WTC11 (cell line): ENCODE measurements around the gene KRTAP3-2. TPM values are rescaled to one million over a fixed set of nuclear protein-coding genes. Genes with fewer than 3 reads are reported as not detected.

Experiments
- ATAC-seq: fragments of 200-7000 bp; cut with Tn5 transposase; 2 replicates; pipeline ENCODE4 v1.10.0; 2021; ENCODE audit warnings: mild to moderate bottlenecking, moderate library complexity
- CTCF ChIA-PET: fragments of 300-600 bp; sonication (Branson Sonifier 250); formaldehyde crosslinking; loops from one replicate; lab custom pipeline; 2021; ENCODE audit warnings: antibody characterized with exemption; lab: Charles Lee
- POLR2A ChIA-PET: fragments of 350-600 bp; sonication (Branson Sonifier 250); formaldehyde crosslinking; loops from one replicate; lab custom pipeline; 2021; ENCODE audit warnings: antibody characterized with exemption; lab: Charles Lee
- DNase-seq: peaks from one replicate; pipeline ENCODE4 v3.0.0; 2021; ENCODE audit warnings: low spot score
- H3K27ac Mint-ChIP-seq: 2 replicates; pipeline ENCODE4 v1.8.0; 2021; ENCODE audit warnings: mixed read lengths
- H3K27me3 Mint-ChIP-seq: 2 replicates; pipeline ENCODE4 v1.8.0; 2021; ENCODE audit warnings: low read depth, mild to moderate bottlenecking, moderate library complexity, mixed read lengths
- H3K36me3 Mint-ChIP-seq: 2 replicates; pipeline ENCODE4 v1.8.0; 2021; ENCODE audit warnings: mixed read lengths
- H3K4me1 Mint-ChIP-seq: 2 replicates; pipeline ENCODE4 v1.8.0; 2022; ENCODE audit warnings: mixed read lengths
- H3K4me3 Mint-ChIP-seq: 2 replicates; pipeline ENCODE4 v1.8.0; 2021; ENCODE audit warnings: mild to moderate bottlenecking, moderate library complexity, mixed read lengths
- H3K9me3 Mint-ChIP-seq: 2 replicates; pipeline ENCODE4 v1.8.0; 2021; ENCODE audit warnings: mixed read lengths
- CREM ChIP-seq: sonication (generic); formaldehyde crosslinking; IDR thresholded peaks from 2 replicates; pipeline ENCODE4 v1.8.1; 2022; ENCODE audit warnings: mild to moderate bottlenecking, missing genetic modification reagents, moderate library complexity
- ELF4 ChIP-seq: sonication (generic); formaldehyde crosslinking; IDR thresholded peaks from 2 replicates; pipeline ENCODE4 v1.8.1; 2022; ENCODE audit warnings: low read depth, mild to moderate bottlenecking, moderate library complexity, missing genetic modification reagents
- EMX1 ChIP-seq: fragments of 250-450 bp; sonication (Bioruptor Pico); IDR thresholded peaks from 2 replicates; pipeline ENCODE4 v1.8.0; 2021; ENCODE audit warnings: mild to moderate bottlenecking
- ETV6 ChIP-seq: sonication (generic); formaldehyde crosslinking; IDR thresholded peaks from 2 replicates; pipeline ENCODE4 v1.8.1; 2022; ENCODE audit warnings: mild to moderate bottlenecking, missing genetic modification reagents
- FOXK1 ChIP-seq: sonication (generic); formaldehyde crosslinking; IDR thresholded peaks from 2 replicates; pipeline ENCODE4 v1.8.0; 2022; ENCODE audit warnings: mild to moderate bottlenecking, moderate library complexity, missing genetic modification reagents
- FOXP1 ChIP-seq: sonication (generic); formaldehyde crosslinking; IDR thresholded peaks from 2 replicates; pipeline ENCODE4 v1.8.0; 2022; ENCODE audit warnings: missing genetic modification reagents, mild to moderate bottlenecking, moderate library complexity, borderline replicate concordance
- GRHL2 ChIP-seq: fragments of 250-450 bp; sonication (Bioruptor Pico); IDR thresholded peaks from 2 replicates; pipeline ENCODE4 v1.8.0; 2022; ENCODE audit warnings: mild to moderate bottlenecking, moderate library complexity; ENCODE audit not compliant: insufficient replicate concordance, severe bottlenecking
- GTF2I ChIP-seq: fragments of 250-450 bp; sonication (Bioruptor Pico); conservative IDR thresholded peaks from 2 replicates; pipeline ENCODE4 v1.4.0; 2021; ENCODE audit warnings: mild to moderate bottlenecking
- NFYB ChIP-seq: sonication (generic); formaldehyde crosslinking; conservative IDR thresholded peaks from 2 replicates; pipeline ENCODE4 v1.8.0; 2022; ENCODE audit warnings: low read depth, missing genetic modification reagents
- NR2C2 ChIP-seq: sonication (generic); formaldehyde crosslinking; IDR thresholded peaks from 2 replicates; pipeline ENCODE4 v1.8.0; 2022; ENCODE audit warnings: mild to moderate bottlenecking, missing genetic modification reagents
- TEAD1 ChIP-seq: sonication (generic); formaldehyde crosslinking; IDR thresholded peaks from 2 replicates; pipeline ENCODE4 v1.8.0; 2022; ENCODE audit warnings: mild to moderate bottlenecking, missing genetic modification reagents
- TP53 ChIP-seq: sonication (generic); formaldehyde crosslinking; IDR thresholded peaks from 2 replicates; pipeline ENCODE4 v1.8.1; 2023; ENCODE audit warnings: mild to moderate bottlenecking, missing genetic modification reagents
- ZBTB21 ChIP-seq: sonication (generic); formaldehyde crosslinking; IDR thresholded peaks from 2 replicates; pipeline ENCODE4 v1.8.1; 2023; ENCODE audit warnings: mild to moderate bottlenecking, missing genetic modification reagents, borderline replicate concordance
- ZNF138 ChIP-seq: sonication (generic); formaldehyde crosslinking; conservative IDR thresholded peaks from 2 replicates; pipeline ENCODE4 v1.8.1; 2022; ENCODE audit warnings: mild to moderate bottlenecking, moderate library complexity, missing genetic modification reagents
- total RNA-seq: library from RNA; stranded (reverse); gene quantifications from 3 replicates; pipeline ENCODE4 v1.2.3, GENCODE V29; 2021
- TF ChIP-seq, protein P1 (sequence below): fragments of 250-450 bp; sonication (Bioruptor Pico); IDR thresholded peaks from 2 replicates; pipeline ENCODE4 v2.1.2; 2022; ENCODE audit warnings: mild to moderate bottlenecking, moderate library complexity
- TF ChIP-seq, protein P2 (sequence below): fragments of 200-600 bp; IDR thresholded peaks from 2 replicates; pipeline ENCODE4 v1.8.0; 2022; ENCODE audit warnings: antibody characterized with exemption
- TF ChIP-seq, protein P3 (sequence below): sonication (generic); formaldehyde crosslinking; IDR thresholded peaks from 2 replicates; pipeline ENCODE4 v1.8.0; 2022; ENCODE audit warnings: mild to moderate bottlenecking, missing genetic modification reagents
- TF ChIP-seq, protein P4 (sequence below): sonication (generic); formaldehyde crosslinking; IDR thresholded peaks from 2 replicates; pipeline ENCODE4 v1.8.1; 2023; ENCODE audit warnings: mild to moderate bottlenecking, missing genetic modification reagents
- TF ChIP-seq, protein P5 (sequence below): sonication (generic); formaldehyde crosslinking; IDR thresholded peaks from 2 replicates; pipeline ENCODE4 v1.8.1; 2022; ENCODE audit warnings: mild to moderate bottlenecking, moderate library complexity, missing genetic modification reagents
- TF ChIP-seq, protein P6 (sequence below): sonication (generic); formaldehyde crosslinking; IDR thresholded peaks from 2 replicates; pipeline ENCODE4 v1.8.1; 2022; ENCODE audit warnings: mild to moderate bottlenecking, missing genetic modification reagents, moderate library complexity, borderline replicate concordance
- TF ChIP-seq, protein P7 (sequence below): sonication (generic); formaldehyde crosslinking; IDR thresholded peaks from 2 replicates; pipeline ENCODE4 v1.8.0; 2023; ENCODE audit warnings: missing genetic modification reagents
- TF ChIP-seq, protein P8 (sequence below): sonication (generic); formaldehyde crosslinking; IDR thresholded peaks from 2 replicates; pipeline ENCODE4 v1.8.1; 2023; ENCODE audit warnings: mild to moderate bottlenecking, moderate library complexity, missing genetic modification reagents

The KRTAP3-2 gene
- total RNA-seq, 1 experiment from 2014 or later = not detected

DNA sequence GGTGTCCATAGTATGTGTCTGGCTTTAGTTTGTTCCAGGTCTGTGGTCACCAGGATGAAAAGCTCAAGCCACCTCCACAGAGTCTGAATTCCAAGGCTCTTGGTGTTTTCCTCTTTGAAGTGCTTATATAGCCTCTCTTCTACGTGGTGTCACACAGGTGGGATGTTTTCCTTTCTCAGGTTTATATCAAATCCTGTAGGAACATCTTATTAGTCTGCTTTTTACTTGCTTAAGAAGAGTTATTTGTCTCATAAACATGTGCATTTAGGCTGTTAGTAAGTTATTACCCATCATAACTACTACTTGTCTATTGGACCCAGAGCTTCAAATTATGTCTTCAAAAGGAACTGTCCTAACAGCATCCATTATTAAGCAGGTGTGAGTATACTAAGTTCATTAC is 32.9 kb downstream of the KRTAP3-2 start, which contains the start of gene KRT39 (continued):
- TF ChIP-seq FOXK1 (CRISPR knock-in tag) (no peak), TEAD1 (CRISPR knock-in tag) (no peak), GRHL2 (CRISPR knock-in tag) (no peak)

DNA sequence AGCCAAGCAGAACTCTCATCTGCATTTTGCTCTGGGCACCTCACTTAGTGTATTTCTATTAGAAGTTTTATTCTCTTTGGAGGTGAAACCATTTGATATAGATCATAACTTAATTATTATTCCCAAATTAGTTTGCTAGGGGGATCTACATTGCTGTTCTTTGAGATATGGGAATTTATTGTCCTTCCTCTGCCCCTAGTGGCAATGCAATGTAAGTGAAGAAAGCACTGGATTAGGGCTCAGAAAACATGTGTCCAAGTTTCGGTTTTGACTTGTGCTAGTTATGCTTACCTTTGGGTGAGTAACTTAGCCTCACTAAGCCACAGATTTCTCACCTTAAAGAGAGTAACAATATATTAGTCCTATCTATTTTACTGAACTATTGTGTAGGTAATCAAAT is 35.9 kb downstream of the KRTAP3-2 start:
- Mint-ChIP-seq H3K9me3 (peaks cover 7% of the 10 kb centered on the region; the same call in 1 of the 2 replicates), H3K4me1 (peaks cover 12% of the 10 kb centered on the region), H3K27ac (no peak overlapping the region), H3K36me3 (no peaks in the 10 kb centered on the region), H3K4me3 (no peak overlapping the region), H3K27me3 (no peaks in the 10 kb centered on the region)
- ChIA-PET POLR2A (interaction anchor here (0.8 kb wide), 1 partner anchor 340 kb away, joined by 4 read pairs; no protein-coding TSS in a partner anchor), CTCF (interaction anchor here (0.6 to 1.2 kb wide), 9 partner anchors 9 to 782 kb away, joined by 3 to 4 read pairs (median 3); partner anchors contain the start of genes KRT23 and KRT40)
- peak; percentile 47; the same call in 1 of the 2 replicates for ATAC-seq
- TF ChIP-seq, protein P1, sequence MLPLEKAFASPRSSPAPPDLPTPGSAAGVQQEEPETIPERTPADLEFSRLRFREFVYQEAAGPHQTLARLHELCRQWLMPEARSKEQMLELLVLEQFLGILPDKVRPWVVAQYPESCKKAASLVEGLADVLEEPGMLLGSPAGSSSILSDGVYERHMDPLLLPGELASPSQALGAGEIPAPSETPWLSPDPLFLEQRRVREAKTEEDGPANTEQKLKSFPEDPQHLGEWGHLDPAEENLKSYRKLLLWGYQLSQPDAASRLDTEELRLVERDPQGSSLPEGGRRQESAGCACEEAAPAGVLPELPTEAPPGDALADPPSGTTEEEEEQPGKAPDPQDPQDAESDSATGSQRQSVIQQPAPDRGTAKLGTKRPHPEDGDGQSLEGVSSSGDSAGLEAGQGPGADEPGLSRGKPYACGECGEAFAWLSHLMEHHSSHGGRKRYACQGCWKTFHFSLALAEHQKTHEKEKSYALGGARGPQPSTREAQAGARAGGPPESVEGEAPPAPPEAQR (CRISPR knock-in tag) = no peak
- TF ChIP-seq, protein P2, sequence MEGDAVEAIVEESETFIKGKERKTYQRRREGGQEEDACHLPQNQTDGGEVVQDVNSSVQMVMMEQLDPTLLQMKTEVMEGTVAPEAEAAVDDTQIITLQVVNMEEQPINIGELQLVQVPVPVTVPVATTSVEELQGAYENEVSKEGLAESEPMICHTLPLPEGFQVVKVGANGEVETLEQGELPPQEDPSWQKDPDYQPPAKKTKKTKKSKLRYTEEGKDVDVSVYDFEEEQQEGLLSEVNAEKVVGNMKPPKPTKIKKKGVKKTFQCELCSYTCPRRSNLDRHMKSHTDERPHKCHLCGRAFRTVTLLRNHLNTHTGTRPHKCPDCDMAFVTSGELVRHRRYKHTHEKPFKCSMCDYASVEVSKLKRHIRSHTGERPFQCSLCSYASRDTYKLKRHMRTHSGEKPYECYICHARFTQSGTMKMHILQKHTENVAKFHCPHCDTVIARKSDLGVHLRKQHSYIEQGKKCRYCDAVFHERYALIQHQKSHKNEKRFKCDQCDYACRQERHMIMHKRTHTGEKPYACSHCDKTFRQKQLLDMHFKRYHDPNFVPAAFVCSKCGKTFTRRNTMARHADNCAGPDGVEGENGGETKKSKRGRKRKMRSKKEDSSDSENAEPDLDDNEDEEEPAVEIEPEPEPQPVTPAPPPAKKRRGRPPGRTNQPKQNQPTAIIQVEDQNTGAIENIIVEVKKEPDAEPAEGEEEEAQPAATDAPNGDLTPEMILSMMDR = peak; percentile 60; the same call in 1 of the 2 replicates
- DNase-seq = no peak

DNA sequence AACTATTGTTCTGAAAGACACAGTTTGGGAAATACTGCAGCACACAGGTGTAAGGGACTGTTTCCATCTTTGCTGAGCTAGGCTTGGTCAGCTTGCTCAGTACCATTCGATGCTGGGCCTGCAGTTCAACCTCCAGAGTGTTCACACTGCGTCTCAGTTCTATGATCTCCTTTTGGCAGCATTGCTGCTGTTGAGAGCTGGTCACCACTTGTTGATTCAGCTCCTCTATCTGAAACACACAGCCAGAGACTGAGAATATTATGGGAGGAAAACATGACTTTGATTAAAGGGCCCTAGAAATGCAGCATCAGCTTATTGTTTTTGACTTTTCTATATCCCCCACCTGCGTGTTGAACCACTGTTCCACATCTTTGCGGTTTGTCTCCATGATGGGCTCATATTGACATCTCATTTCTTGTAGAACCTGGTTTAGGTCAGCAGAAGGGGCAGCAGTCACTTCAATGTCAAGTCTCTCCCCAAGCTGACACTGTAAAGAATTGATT is 37.6 kb downstream of the KRTAP3-2 start:
- ATAC-seq = no peak
- ChIA-PET CTCF (no interaction called here), POLR2A (no interaction called here)
- no peak overlapping the region for H3K4me3 Mint-ChIP-seq
- no peaks in the 10 kb centered on the region for H3K36me3 Mint-ChIP-seq
- H3K4me1 Mint-ChIP-seq = peaks cover 30% of the 10 kb centered on the region
- no peaks in the 10 kb centered on the region for H3K9me3 Mint-ChIP-seq
- DNase-seq = no peak
- H3K27ac Mint-ChIP-seq = no peak overlapping the region
- no peaks in the 10 kb centered on the region for H3K27me3 Mint-ChIP-seq
- no peak for TF ChIP-seq NFYB (CRISPR knock-in tag)
- TF ChIP-seq, protein P3, sequence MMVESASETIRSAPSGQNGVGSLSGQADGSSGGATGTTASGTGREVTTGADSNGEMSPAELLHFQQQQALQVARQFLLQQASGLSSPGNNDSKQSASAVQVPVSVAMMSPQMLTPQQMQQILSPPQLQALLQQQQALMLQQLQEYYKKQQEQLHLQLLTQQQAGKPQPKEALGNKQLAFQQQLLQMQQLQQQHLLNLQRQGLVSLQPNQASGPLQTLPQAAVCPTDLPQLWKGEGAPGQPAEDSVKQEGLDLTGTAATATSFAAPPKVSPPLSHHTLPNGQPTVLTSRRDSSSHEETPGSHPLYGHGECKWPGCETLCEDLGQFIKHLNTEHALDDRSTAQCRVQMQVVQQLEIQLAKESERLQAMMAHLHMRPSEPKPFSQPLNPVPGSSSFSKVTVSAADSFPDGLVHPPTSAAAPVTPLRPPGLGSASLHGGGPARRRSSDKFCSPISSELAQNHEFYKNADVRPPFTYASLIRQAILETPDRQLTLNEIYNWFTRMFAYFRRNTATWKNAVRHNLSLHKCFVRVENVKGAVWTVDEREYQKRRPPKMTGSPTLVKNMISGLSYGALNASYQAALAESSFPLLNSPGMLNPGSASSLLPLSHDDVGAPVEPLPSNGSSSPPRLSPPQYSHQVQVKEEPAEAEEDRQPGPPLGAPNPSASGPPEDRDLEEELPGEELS (CRISPR knock-in tag) = no peak
- TF ChIP-seq CREM = no peak
- TF ChIP-seq ETV6 (CRISPR knock-in tag) = no peak
- TF ChIP-seq, protein P4, sequence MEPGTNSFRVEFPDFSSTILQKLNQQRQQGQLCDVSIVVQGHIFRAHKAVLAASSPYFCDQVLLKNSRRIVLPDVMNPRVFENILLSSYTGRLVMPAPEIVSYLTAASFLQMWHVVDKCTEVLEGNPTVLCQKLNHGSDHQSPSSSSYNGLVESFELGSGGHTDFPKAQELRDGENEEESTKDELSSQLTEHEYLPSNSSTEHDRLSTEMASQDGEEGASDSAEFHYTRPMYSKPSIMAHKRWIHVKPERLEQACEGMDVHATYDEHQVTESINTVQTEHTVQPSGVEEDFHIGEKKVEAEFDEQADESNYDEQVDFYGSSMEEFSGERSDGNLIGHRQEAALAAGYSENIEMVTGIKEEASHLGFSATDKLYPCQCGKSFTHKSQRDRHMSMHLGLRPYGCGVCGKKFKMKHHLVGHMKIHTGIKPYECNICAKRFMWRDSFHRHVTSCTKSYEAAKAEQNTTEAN (CRISPR knock-in tag) = no peak
- TF ChIP-seq, protein P5, sequence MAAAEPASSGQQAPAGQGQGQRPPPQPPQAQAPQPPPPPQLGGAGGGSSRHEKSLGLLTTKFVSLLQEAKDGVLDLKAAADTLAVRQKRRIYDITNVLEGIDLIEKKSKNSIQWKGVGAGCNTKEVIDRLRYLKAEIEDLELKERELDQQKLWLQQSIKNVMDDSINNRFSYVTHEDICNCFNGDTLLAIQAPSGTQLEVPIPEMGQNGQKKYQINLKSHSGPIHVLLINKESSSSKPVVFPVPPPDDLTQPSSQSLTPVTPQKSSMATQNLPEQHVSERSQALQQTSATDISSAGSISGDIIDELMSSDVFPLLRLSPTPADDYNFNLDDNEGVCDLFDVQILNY = no peak
- TF ChIP-seq, protein P6, sequence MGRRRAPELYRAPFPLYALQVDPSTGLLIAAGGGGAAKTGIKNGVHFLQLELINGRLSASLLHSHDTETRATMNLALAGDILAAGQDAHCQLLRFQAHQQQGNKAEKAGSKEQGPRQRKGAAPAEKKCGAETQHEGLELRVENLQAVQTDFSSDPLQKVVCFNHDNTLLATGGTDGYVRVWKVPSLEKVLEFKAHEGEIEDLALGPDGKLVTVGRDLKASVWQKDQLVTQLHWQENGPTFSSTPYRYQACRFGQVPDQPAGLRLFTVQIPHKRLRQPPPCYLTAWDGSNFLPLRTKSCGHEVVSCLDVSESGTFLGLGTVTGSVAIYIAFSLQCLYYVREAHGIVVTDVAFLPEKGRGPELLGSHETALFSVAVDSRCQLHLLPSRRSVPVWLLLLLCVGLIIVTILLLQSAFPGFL (CRISPR knock-in tag) = no peak
- no peak for TF ChIP-seq ZBTB21 (CRISPR knock-in tag)
- TF ChIP-seq, protein P7, sequence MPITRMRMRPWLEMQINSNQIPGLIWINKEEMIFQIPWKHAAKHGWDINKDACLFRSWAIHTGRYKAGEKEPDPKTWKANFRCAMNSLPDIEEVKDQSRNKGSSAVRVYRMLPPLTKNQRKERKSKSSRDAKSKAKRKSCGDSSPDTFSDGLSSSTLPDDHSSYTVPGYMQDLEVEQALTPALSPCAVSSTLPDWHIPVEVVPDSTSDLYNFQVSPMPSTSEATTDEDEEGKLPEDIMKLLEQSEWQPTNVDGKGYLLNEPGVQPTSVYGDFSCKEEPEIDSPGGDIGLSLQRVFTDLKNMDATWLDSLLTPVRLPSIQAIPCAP = no peak
- TF ChIP-seq ELF4 = no peak
- TF ChIP-seq ZNF138 (CRISPR knock-in tag) = no peak
- TF ChIP-seq TP53 (CRISPR knock-in tag) = no peak
- no peak for TF ChIP-seq NR2C2 (CRISPR knock-in tag)
- TF ChIP-seq GTF2I (CRISPR knock-in tag) = no peak
- TF ChIP-seq, protein P8, sequence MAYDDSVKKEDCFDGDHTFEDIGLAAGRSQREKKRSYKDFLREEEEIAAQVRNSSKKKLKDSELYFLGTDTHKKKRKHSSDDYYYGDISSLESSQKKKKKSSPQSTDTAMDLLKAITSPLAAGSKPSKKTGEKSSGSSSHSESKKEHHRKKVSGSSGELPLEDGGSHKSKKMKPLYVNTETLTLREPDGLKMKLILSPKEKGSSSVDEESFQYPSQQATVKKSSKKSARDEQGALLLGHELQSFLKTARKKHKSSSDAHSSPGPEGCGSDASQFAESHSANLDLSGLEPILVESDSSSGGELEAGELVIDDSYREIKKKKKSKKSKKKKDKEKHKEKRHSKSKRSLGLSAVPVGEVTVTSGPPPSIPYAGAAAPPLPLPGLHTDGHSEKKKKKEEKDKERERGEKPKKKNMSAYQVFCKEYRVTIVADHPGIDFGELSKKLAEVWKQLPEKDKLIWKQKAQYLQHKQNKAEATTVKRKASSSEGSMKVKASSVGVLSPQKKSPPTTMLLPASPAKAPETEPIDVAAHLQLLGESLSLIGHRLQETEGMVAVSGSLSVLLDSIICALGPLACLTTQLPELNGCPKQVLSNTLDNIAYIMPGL = no peak
- TF ChIP-seq FOXP1 (CRISPR knock-in tag) = no peak
- no peak for TF ChIP-seq EMX1 (CRISPR knock-in tag)
